Stimulated activated naive CD4-positive, alpha-beta T cell treated with Interleukin-2 at 50 U/mL for 16 hours (primary cell): ENCODE data around the gene SLC2A1.
A peak's percentile ranks its signal among the peaks of the same experiment; 100 is the strongest.
"Not testable (repeated sequence)": the region's sequence is repeated elsewhere in the genome, so short reads cannot be mapped to it uniquely, and the experiment has no call there.

Experiments
- DNase-seq: peaks from one replicate; lab custom pipeline; 2025; lab: John Stamatoyannopoulos, UW

The SLC2A1 gene

DNA sequence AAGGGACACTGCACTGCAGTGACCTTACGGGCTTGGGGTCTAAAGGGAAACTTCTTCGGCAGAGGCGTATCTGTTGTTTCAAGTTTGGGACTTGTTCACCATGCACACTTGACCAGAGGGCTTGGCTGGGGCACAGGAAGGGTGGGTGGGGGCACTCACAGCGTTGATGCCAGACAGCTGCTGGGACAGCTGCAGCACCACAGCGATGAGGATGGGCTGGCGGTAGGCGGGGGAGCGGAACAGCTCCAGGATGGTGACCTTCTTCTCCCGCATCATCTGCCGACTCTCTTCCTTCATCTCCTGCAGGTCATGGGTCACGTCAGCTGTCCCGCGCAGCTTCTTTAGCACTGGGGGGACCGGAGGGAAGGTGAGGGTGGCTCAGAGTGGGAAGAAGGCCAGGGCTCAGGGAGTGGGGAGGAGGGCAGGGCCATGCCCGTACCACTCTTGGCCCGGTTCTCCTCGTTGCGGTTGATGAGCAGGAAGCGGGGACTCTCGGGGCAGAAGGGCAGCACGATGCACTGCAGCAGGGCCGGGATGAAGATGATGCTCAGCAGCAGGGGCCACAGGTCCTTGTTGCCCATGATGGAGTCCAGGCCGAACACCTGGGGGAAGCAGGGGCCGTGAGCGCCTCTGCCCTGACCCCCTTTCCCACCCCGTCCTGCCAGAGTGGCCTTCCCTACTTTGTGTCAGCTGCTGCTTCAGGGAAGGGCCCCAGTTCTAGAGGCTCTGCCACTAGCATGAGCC lies 29.1 kb downstream of the SLC2A1 start:
- no peak for DNase-seq

DNA sequence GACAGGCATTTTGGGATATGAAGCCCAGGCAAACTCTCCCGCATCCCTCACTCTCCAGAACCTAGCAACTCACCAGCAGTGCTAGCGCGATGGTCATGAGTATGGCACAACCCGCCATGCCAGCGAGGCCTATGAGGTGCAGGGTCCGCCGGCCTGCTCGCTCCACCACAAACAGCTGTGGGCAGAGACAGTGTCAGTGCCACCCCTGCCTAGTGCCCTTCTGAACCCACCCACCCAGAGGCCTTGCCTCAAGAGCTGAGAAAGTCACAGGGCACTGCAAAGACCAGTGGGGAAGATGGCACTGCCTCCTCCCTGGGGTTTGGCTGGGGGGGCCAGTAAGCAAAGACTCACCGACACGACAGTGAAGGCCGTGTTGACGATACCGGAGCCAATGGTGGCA lies 29.8 kb downstream of the SLC2A1 start:
- DNase-seq: no peak

DNA sequence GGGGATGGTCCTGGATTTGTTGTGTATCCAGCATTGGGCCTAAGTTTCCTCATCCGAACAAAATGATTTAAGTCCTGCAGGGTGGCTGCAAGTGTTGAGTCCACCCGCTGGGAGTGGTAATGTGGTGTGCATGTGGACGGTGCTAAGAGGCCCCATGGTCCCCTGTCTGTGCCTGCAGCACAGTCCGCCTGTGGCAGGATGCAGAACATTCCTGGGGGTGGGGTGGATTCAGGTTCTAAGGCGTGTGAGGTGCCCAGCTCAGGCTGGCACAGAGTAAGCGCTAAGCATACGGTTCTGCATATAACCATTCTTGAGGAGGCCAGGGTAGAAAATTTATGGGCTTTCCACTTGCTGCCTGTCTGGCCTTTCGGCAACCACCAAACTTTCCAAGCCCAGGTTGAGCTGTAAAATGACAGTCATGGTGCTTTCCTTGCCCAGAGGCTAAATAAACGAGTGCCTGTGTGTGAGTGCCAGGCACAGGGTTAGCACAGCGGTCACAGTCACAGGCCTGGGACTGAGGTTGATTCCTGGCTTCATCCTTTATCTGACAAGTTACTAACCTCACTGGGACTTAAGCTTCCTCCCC lies 30.7 kb downstream of the SLC2A1 start:
- no peak for DNase-seq

DNA sequence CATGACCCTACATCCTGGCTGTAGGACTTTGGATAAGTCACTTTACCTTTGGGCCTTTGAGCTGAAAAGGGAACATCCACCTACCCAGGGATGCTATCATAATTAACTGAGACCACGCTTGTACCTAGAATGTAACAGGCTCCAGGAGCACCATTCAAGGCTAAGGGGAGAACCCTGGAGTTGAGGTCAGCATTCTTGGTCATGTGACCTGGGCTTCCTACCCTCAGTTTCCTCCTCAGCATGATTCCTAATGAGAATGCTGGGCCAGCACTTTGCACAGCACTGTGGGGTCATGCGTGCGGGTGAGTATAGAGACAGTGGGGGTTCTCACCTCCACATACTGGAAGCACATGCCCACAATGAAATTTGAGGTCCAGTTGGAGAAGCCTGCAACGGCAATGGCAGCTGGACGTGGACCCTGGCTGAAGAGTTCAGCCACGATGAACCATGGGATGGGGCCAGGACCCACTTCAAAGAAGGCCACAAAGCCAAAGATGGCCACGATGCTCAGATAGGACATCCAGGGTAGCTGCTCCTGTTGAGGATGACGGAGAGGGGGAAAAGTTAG lies 31.3 kb downstream of the SLC2A1 start:
- no peak for DNase-seq

DNA sequence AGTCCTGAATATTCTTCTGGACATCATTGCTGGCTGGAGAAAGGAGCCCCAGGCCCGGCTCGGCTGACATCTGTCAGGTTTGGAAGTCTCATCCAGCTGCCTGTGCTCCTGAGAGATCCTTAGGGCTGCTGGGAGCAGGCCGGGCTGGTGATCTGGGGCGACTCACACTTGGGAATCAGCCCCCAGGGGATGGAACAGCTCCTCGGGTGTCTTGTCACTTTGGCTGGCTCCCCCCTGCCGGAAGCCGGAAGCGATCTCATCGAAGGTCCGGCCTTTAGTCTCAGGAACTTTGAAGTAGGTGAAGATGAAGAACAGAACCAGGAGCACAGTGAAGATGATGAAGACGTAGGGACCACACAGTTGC lies 31.8 kb downstream of the SLC2A1 start:
- no peak for DNase-seq

DNA sequence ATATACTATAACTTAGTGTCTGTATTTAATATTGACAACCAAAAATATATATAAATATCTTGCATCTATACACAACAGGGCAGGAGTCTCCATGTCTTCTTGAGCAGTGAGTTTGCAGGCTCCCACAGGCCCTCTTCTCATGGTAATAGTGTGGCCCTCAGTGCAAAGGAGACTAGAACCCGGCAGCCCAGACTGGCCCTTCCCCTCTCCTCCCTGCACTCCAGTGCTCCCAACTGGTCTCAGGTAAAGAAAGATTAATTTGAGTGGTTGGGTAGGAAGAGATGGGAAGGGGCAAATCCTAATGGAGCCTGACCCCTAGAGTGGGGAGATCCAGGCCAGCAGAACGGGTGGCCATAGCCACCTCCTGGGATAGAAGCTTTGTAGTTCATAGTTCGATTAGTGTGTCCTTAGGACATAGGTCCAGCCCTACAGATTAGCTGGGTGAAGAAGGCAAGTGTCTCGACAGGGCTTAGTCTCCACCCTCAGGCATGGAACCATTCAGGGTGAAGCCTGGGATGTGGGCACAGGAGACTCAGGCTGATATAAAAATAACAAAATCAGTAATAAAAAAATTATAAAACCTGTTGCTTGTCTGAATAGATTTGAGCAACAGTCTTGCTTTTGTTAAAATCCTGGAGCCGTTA lies 32.3 kb downstream of the SLC2A1 start:
- no peak for DNase-seq

DNA sequence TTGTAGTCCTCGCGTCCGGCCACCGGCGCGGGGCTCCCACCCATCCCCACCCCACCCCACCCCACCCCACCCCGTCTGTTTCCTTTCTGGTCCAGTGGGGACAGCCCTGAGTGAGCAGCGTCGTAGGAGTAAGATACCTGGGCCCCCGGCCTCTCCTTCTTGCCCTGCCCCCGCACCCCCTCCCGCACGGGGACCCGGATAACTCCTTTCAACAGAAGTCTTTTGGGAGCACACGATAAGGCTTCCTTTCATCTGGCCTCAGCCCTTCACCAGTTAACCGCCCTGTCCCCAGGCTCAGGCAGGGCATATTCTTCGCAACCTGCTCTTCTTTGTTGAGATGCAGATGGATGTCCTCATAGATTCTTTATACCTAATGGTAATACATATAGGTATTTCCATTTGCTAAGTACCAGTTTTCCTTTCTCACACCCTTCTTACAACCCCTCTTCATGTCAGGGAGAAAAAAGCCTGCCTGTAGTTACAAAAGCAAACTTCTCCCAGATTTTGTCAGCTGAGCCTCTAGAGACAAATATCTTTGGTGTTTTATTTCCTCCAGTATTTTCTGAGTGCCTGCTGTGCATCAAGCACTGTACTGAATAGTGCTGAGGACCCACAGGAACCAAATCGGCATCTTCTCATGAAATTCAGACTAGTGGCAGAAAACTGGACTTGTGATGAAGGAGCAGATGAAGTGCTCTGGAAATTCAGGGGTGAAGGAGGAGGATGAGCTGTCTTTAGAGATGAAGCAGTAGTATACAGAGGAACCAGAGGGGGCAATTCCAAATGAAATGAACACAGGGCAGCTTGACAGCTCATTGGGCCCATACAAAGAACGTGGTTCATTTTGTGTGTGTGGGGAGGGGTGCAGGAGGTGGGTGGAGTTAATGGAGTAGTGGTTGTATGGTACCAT lies 33.6 kb downstream of the SLC2A1 start:
- no peak for DNase-seq

DNA sequence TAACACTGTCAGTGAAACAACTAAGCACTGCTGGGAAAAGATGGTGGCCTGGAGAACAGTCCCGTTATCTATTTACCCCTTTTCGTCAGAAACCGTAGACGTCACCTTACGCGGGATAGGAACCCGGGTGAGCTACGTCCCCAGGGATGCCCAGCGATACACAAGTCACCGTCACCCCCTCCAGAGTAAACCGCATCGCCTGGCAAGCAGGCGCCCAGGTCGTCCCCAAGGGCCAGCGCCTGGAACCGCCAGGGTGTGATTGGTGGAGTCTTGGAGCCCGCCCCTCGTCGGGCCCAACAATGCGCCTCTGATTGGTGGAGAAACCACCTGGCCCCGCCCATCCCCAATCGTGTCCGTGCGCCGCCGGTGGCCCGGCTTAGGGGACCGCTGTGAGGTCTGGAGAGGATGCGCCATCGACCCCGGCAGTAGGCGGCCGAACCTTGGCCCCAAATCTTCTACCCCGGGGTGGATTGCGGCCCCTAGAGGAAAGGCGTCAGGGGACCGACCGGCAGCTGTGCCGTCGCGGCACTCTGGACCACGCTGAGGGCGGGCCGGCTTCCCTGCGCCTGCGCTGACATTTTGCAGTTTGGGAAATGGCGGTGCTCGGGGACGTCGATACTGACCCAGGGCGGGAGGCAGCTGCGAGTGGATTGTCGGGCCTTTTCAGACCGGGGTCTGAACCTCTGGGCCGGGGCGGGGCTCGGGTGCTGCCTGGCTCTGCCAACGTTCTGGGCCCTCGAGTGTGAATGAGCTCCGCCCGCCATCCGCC lies 34.4 kb downstream of the SLC2A1 start:
- DNase-seq: peak; percentile 91

DNA sequence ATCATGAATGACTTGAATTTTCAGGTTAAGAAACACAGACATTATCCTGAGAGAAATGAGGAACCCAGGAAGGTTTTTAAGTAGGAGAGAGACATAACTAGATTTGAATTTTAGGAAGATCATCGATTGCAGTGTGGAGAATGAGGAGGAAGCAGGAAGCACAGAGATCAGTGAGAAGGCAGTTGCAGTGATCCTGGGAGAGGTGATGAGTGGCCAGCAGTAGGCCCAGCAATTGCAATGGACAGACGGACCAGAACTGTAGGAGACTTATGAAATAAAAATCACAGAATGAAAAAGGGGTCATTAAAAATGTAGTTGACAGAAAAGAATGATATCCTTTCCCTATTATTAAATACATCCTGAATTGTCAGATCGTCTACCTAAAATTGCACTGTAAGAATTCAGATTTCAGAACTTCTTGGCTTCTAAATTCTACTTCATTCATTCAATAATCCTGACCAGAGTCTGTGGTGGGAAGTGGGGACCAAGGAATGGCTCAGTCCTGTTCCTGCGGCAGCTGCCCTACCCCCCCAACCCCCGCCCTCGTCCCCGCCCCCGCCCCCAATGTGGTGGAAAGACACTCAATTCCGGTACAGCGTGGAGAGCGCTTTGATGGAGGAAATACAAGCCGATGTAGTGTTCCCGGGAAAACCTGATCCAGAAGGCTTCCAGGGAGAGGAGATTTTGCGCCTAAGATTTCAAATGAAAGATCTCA lies 35.1 kb downstream of the SLC2A1 start:
- DNase-seq: peak; percentile 41

DNA sequence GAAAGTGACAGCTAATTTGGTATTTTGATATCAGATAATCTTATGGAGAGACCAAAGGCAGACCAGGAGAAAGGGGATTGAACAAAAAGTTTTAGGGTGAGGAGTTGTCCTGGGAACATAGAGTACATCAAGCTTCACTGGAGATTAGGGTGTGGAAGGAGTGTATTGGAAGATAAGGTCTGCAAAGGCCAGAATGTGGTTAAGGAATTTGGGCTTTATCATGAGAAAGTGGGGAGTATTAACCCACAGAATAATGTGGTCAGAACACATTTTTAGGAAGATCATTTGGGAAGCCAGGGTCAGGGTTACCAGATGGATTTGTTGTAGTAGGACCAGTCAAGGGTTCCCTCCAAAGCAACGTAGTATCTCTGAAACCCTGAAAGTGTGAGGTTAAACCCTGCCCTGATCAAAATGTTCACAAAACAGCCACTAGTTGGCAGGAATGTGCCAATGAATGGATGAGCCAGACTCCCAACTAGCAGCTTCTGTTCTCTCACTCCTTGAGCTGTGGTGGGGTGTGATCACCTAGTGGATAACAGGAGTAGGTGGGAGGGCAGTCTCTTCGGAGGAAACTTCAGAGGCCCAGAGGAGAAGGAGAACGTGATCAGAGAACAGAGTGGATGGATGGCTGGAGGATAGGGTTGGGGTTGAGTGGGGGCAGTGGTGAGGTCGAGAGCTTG lies 35.8 kb downstream of the SLC2A1 start:
- peak; percentile 49 for DNase-seq

DNA sequence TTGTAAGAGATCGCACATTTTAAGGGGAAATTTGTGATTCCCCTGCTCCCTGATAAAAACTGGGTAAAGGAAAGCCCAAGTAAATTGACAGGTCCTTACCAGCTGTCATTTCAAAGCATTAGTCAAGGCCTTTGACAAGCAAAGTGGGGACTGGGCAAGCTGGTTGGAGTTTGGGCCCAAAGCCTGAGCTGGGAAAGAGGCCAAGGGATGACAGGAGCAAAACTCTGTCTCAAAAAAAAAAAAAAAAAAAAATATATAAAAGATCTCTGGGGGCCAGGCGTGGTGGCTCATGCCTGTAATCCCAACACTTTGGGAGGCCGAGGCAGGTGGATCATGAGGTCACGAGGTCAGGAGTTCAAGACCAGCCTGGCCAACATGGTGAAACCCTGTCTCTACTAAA lies 36.9 kb downstream of the SLC2A1 start:
- no peak for DNase-seq

DNA sequence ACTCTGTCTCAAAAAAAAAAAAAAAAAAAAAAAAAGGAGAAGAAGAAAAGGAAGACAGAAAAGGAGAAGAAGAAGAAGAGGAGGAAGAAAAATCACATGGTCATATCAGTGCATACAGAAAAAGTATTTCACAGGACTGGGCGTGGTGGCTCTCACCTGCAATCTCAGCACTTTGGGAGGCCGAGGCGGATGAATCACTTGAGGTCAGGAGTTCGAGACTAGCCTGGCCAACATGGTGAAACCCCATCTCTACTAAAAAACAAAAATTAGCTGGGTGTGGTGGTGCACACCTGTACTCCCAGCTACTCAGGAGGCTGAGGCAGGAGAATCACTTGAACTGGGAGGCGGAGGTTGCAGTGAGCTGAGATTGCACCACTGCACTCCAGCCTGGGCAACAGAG lies 39.0 kb downstream of the SLC2A1 start:
- not testable (repeated sequence) for DNase-seq

DNA sequence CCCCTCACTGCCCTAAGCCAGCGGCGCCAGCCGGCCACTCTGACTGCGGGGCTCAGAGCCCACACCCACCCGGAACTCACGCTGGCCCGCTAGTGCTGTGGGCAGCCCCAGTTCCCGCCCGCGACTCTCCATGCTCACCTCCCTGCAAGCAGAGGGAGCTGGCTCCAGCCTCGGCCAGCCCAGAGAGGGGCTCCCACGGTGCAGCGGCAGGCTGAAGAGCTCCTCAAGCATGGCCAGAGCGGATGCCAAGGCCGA lies 41.5 kb downstream of the SLC2A1 start:
- no peak for DNase-seq

DNA sequence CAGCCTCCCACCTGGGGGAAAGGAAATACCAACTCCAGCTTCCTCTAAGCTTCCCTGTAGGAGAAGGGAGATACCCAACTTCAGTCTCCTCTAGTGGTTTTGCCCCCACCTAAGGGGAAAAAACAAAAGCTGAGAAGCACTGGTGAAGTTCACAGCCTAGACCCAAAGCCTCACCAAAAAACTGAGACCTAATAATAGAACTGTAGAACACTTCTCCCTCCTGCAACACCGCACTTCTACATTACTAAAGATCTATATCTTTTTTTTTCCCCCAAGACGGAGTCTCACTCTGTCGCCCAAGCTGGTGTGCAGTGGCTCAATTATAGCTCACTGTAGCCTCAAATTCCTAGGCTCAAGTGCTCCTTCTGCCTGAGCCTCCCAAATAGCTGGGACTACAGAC lies 43.2 kb downstream of the SLC2A1 start:
- DNase-seq: no peak

DNA sequence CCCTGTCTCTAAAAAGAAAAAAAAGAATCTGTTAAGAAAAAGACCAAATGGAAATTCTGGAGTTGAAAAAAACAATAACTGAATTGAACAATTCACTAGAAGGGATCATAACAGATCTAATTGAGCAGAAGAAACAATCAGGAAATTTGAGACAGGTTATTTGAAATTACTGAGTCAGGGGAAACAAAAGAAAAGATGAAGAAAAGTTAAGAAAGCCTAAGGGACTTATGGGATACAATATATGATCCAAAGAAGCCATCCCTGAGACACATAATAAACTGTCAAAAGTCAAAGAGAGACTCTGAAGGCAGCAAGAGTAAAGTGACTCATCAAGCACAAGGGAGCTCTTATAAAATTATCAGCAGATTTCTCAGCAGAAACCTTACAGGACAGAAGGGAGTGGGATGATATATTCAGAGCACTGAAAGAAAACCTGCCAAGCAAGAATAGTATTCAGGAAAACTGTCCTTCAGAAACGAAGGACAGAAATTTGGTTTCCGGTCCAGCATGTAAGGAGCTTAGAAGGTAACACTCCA lies 44.5 kb downstream of the SLC2A1 start:
- no peak for DNase-seq

DNA sequence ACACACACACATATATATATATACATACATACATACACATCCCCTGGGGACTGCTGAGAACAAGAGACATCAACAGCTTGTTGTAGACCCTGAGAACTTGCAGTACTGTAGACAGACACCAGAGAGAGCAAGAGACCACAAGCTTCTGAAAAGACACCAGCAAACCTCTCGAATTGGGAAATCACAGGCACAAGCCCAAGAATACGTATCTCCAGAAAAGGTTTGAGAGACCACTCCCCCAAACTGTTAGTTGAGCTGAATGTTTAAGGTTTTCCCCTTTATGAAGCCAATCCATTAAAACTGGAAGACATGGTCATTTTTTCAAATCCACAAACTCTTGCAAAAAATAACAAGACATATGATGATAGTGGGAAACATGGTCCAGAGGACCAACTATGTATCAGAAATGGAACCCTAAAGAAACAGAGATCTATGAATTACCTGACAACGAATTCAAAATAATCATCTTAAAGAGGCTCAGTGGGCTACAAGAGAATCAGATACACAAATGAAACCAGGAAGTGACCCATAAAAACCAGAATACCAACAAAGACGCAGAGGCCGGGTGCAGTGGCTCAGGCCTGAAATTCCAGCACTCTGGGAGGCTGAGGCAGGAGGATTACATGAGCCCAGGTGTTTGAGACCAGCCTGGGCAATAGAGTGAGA lies 45.1 kb downstream of the SLC2A1 start:
- peak; percentile 21 for DNase-seq

DNA sequence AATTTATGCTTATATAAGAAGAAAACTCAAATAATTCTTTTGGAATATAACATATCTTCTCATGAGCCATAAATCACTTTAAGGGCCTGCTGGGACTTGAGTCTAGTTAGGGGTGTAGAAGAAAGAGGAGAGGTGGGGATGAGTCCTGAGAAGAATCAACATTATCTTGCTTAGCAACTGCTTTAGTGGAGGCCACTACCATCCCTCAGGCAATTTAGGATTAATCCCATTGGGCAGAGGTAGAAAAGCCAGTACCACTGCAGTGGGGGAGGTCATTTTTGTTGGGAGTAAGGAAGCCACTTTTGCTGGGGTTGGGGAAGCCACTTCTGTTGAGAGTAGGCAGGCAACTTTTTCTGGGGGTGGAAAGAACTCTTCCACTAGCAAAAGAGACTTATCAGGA lies 47.7 kb downstream of the SLC2A1 start:
- DNase-seq: no peak

DNA sequence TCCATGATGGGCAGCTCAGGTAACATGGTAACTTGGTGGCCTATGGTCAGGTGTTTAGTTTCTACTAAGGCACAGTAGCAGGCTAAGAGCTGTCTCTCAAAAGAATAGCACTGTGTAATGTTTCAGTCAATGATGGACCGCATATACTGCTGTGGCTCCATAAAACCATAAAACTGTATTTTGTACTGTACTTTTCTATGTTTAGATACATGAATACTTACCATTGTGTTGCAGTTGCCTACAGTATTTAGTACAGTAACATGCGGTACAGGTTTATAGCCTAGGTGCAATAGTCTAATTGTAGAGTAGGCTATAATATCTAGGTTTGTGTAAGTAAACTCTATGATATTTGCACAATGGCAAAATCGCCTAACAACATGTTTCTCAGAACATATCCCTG lies 50.6 kb downstream of the SLC2A1 start:
- DNase-seq: no peak

DNA sequence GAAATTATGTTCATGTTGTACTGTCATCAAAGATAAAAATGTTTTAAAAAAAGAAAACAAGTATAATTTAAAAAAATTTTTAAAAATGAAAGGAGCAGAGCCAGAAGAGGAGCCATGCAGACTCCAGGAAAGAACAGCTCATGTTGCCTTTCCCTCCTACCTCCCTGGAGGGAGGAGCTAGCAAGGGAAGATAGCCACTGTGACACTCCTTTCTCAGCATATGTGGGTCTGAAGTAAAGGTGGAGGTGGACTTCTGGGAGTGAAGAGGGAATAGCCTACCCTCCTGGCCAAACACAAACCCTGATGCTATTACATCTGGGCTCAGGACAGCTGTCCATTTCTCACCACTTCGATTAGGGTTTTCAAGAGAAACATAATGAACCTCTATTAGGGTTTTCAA lies 54.2 kb downstream of the SLC2A1 start:
- DNase-seq: no peak

DNA sequence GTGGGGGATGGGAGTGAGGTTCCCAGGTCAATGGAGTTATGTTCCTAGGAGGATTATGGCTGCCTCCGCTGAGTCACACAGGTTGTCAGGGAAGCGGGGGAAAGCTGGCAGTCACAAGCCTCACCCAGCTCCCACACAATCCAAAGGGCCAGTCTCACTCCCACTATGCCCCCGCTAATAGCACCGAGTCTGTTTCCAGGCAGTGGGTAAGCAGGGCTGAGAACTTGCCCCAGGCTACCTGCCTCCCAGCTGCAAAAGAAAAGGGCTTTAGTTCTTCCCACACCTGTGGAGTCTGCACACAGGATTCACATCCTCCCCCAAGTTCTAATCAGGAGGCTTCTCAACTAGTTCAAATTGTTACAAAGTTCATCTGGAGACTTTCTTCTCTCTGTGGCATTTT lies 58.7 kb downstream of the SLC2A1 start:
- DNase-seq: not testable (repeated sequence)
